ENCODE results near the gene HMCN2.

- TF ChIP-seq, protein P1, sequence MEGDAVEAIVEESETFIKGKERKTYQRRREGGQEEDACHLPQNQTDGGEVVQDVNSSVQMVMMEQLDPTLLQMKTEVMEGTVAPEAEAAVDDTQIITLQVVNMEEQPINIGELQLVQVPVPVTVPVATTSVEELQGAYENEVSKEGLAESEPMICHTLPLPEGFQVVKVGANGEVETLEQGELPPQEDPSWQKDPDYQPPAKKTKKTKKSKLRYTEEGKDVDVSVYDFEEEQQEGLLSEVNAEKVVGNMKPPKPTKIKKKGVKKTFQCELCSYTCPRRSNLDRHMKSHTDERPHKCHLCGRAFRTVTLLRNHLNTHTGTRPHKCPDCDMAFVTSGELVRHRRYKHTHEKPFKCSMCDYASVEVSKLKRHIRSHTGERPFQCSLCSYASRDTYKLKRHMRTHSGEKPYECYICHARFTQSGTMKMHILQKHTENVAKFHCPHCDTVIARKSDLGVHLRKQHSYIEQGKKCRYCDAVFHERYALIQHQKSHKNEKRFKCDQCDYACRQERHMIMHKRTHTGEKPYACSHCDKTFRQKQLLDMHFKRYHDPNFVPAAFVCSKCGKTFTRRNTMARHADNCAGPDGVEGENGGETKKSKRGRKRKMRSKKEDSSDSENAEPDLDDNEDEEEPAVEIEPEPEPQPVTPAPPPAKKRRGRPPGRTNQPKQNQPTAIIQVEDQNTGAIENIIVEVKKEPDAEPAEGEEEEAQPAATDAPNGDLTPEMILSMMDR (IDR thresholded peaks at IDR 0.05; ENCODE audit: low read depth, low read length), result no peak
- no peak for TF ChIP-seq EZH2phosphoT487 (IDR thresholded peaks at IDR 0.05; ENCODE audit: low read depth)
These were observed 26.2 kb upstream of the HMCN2 start for GRCh38 chr9:130239363-130239695.

All from OCI-LY3 (cell line).